H1 (cell line): ENCODE data around the gene CNTN5. TPM values are rescaled to one million over a fixed set of nuclear protein-coding genes. Genes with fewer than 3 reads are reported as not detected.

Experiments
- MAX ChIP-seq: IDR thresholded peaks from 2 replicates; pipeline ENCODE4 v1.6.1; 2012; ENCODE audit warnings: inconsistent platforms
- polyA plus RNA-seq, 7 experiments: library from polyadenylated mRNA; depleted of rRNA in 3 of 7; stranded (reverse) in 5 of 7; unstranded in 2 of 7; fragments of >200 nt in 5 of 7; fragments of 200-250 nt in 2 of 7; gene quantifications; 1 replicate in 5 of 7; 2 replicates in 1 of 7; 4 replicates in 1 of 7; pipeline versions ENCODE4 v1.2.1 to v1.2.3, GENCODE V29; 2011 to 2013; ENCODE audit warnings: missing spikeins in 2 of 7, mixed read lengths in 2 of 7
- total RNA-seq: library from RNA; stranded (reverse); fragmentation: NEBNext Ultra II Directional; extraction: Animal tissue kit (Norgen Biotek cat#: 25700); gene quantifications from 2 replicates; pipeline ENCODE4 v1.2.1, GENCODE V29; 2021
- TF ChIP-seq, protein P1 (sequence below): fragments of 300-600 bp; sonication (generic); IDR thresholded peaks from 2 replicates; pipeline ENCODE4 v1.7.1; 2012; ENCODE audit warnings: low read length, moderate library complexity, mild to moderate bottlenecking, inconsistent platforms; ENCODE audit not compliant: insufficient replicate concordance
- TF ChIP-seq, protein P2 (sequence below), 3 experiments: IDR thresholded peaks; 1 replicate in 2 of 3; 2 replicates in 1 of 3; pipeline versions ENCODE4 v1.5.1 to v1.6.1; 2011; ENCODE audit warnings: low read length in 3 of 3, mild to moderate bottlenecking in 3 of 3, inconsistent platforms in 2 of 3, low read depth in 1 of 3, moderate library complexity in 1 of 3; ENCODE audit not compliant: insufficient read depth in 1 of 3; ENCODE audit errors: control extremely low read depth in 1 of 3

Gene CNTN5
- total and polyA plus RNA-seq, 2 of the 8 experiments (the other 6 are each of a cell fraction or from before 2014, with no cell fraction given): not detected

- TF ChIP-seq, protein P1, sequence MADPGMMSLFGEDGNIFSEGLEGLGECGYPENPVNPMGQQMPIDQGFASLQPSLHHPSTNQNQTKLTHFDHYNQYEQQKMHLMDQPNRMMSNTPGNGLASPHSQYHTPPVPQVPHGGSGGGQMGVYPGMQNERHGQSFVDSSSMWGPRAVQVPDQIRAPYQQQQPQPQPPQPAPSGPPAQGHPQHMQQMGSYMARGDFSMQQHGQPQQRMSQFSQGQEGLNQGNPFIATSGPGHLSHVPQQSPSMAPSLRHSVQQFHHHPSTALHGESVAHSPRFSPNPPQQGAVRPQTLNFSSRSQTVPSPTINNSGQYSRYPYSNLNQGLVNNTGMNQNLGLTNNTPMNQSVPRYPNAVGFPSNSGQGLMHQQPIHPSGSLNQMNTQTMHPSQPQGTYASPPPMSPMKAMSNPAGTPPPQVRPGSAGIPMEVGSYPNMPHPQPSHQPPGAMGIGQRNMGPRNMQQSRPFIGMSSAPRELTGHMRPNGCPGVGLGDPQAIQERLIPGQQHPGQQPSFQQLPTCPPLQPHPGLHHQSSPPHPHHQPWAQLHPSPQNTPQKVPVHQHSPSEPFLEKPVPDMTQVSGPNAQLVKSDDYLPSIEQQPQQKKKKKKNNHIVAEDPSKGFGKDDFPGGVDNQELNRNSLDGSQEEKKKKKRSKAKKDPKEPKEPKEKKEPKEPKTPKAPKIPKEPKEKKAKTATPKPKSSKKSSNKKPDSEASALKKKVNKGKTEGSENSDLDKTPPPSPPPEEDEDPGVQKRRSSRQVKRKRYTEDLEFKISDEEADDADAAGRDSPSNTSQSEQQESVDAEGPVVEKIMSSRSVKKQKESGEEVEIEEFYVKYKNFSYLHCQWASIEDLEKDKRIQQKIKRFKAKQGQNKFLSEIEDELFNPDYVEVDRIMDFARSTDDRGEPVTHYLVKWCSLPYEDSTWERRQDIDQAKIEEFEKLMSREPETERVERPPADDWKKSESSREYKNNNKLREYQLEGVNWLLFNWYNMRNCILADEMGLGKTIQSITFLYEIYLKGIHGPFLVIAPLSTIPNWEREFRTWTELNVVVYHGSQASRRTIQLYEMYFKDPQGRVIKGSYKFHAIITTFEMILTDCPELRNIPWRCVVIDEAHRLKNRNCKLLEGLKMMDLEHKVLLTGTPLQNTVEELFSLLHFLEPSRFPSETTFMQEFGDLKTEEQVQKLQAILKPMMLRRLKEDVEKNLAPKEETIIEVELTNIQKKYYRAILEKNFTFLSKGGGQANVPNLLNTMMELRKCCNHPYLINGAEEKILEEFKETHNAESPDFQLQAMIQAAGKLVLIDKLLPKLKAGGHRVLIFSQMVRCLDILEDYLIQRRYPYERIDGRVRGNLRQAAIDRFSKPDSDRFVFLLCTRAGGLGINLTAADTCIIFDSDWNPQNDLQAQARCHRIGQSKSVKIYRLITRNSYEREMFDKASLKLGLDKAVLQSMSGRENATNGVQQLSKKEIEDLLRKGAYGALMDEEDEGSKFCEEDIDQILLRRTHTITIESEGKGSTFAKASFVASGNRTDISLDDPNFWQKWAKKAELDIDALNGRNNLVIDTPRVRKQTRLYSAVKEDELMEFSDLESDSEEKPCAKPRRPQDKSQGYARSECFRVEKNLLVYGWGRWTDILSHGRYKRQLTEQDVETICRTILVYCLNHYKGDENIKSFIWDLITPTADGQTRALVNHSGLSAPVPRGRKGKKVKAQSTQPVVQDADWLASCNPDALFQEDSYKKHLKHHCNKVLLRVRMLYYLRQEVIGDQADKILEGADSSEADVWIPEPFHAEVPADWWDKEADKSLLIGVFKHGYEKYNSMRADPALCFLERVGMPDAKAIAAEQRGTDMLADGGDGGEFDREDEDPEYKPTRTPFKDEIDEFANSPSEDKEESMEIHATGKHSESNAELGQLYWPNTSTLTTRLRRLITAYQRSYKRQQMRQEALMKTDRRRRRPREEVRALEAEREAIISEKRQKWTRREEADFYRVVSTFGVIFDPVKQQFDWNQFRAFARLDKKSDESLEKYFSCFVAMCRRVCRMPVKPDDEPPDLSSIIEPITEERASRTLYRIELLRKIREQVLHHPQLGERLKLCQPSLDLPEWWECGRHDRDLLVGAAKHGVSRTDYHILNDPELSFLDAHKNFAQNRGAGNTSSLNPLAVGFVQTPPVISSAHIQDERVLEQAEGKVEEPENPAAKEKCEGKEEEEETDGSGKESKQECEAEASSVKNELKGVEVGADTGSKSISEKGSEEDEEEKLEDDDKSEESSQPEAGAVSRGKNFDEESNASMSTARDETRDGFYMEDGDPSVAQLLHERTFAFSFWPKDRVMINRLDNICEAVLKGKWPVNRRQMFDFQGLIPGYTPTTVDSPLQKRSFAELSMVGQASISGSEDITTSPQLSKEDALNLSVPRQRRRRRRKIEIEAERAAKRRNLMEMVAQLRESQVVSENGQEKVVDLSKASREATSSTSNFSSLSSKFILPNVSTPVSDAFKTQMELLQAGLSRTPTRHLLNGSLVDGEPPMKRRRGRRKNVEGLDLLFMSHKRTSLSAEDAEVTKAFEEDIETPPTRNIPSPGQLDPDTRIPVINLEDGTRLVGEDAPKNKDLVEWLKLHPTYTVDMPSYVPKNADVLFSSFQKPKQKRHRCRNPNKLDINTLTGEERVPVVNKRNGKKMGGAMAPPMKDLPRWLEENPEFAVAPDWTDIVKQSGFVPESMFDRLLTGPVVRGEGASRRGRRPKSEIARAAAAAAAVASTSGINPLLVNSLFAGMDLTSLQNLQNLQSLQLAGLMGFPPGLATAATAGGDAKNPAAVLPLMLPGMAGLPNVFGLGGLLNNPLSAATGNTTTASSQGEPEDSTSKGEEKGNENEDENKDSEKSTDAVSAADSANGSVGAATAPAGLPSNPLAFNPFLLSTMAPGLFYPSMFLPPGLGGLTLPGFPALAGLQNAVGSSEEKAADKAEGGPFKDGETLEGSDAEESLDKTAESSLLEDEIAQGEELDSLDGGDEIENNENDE: no peak
- TF ChIP-seq, protein P2, sequence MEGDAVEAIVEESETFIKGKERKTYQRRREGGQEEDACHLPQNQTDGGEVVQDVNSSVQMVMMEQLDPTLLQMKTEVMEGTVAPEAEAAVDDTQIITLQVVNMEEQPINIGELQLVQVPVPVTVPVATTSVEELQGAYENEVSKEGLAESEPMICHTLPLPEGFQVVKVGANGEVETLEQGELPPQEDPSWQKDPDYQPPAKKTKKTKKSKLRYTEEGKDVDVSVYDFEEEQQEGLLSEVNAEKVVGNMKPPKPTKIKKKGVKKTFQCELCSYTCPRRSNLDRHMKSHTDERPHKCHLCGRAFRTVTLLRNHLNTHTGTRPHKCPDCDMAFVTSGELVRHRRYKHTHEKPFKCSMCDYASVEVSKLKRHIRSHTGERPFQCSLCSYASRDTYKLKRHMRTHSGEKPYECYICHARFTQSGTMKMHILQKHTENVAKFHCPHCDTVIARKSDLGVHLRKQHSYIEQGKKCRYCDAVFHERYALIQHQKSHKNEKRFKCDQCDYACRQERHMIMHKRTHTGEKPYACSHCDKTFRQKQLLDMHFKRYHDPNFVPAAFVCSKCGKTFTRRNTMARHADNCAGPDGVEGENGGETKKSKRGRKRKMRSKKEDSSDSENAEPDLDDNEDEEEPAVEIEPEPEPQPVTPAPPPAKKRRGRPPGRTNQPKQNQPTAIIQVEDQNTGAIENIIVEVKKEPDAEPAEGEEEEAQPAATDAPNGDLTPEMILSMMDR (IDR thresholded peaks at IDR 0.05; ENCODE audit: control extremely low read depth in 1 of 3, insufficient read depth in 1 of 3, low read depth in 1 of 3, low read length in 3 of 3): no peak
- no peak for TF ChIP-seq MAX
Observed at GRCh38 chr11:99706848-99707247, 686.1 kb downstream of the CNTN5 start (continued).
